Ureter (tissue), 1 donor: ENCODE results near the gene PODXL2. TPM values are rescaled to one million over a fixed set of nuclear protein-coding genes. Genes with fewer than 3 reads are reported as not detected.

Experiments used
- DNase-seq: peaks from one replicate; pipeline ENCODE4 v3.0.0-alpha.2; 2020; ENCODE audit warnings: low spot score
- total RNA-seq: library from RNA; stranded (reverse); gene quantifications from one replicate; pipeline ENCODE4 v1.2.4, GENCODE V29; 2023
- donor health status: DM: yes; HTN: yes; CAD: no.

Gene PODXL2
- total RNA-seq, 1 donor from 2014 or later, result 15.9 TPM

GRCh38 chr3:127720985-127721935 lies 92.3 kb downstream of the PODXL2 start:
- no peak for DNase-seq

- DNase-seq, result no peak
These were observed 93.3 kb downstream of the PODXL2 start for GRCh38 chr3:127722091-127722784.

Other genes with a start within 250 kb of the PODXL2 start
- 30.5 TPM for gene TPRA1, start 38.5 kb upstream of the PODXL2 start, total RNA-seq
- gene MCM2, start 30.8 kb upstream of the PODXL2 start, total RNA-seq, result 12.2 TPM
- gene ABTB1, start 43.8 kb downstream of the PODXL2 start, total RNA-seq, result 20.7 TPM
- 75.1 TPM for gene MGLL, start 193.3 kb downstream of the PODXL2 start, total RNA-seq